Esophagus muscularis mucosa (tissue), 4 donors: ENCODE measurements around the gene ZNF362. TPM values are rescaled to one million over a fixed set of nuclear protein-coding genes. Genes with fewer than 3 reads are reported as not detected.
A peak's percentile ranks its signal among the peaks of the same experiment; 100 is the strongest.

Source experiments
- DNase-seq: peaks from one replicate; pipeline ENCODE4 v3.0.0-alpha.2; 2017; ENCODE audit errors: extremely low spot score
- H3K27ac ChIP-seq, 4 donors: fragments of 200-600 bp; sonication (generic); replicated peaks in 1 of 4; 1 replicate in 3 of 4; 2 replicates in 1 of 4; pipeline ENCODE4 v1.5.1; 2016 to 2019; ENCODE audit warnings: mild to moderate bottlenecking in 1 of 4
- H3K27me3 ChIP-seq, 4 donors: fragments of 200-600 bp; sonication (generic); one replicate each; pipeline versions ENCODE4 v1.5.1 to v1.6.0; 2016 to 2019
- H3K36me3 ChIP-seq, 4 donors: fragments of 200-600 bp; sonication (generic); one replicate each; pipeline ENCODE4 v1.5.1; 2016 to 2019
- H3K4me1 ChIP-seq, 4 donors: fragments of 200-600 bp; sonication (generic); one replicate each; pipeline ENCODE4 v1.5.1; 2016 to 2019
- H3K4me3 ChIP-seq, 4 donors: fragments of 200-600 bp; sonication (generic); 1 replicate in 2 of 4; 2 replicates in 2 of 4; pipeline ENCODE4 v1.5.1; 2016 to 2019; ENCODE audit warnings: mild to moderate bottlenecking in 4 of 4, moderate library complexity in 1 of 4
- H3K9me3 ChIP-seq, 4 donors: fragments of 200-600 bp; sonication (generic); 1 replicate in 3 of 4; 2 replicates in 1 of 4; pipeline ENCODE4 v1.5.1; 2016 to 2019
- CTCF ChIP-seq, 3 experiments: fragments of 200-600 bp in 2 of 3; fragments of 450-650 bp in 1 of 3; sonication (generic) in 2 of 3; IDR thresholded peaks; one replicate each; pipeline ENCODE4 v1.5.1; 2017 to 2019; ENCODE audit warnings: antibody characterized with exemption in 3 of 3, mild to moderate bottlenecking in 2 of 3, moderate library complexity in 1 of 3
- EP300 ChIP-seq: sonication (generic); formaldehyde crosslinking; IDR thresholded peaks from one replicate; pipeline ENCODE4 v1.6.1; 2017; ENCODE audit warnings: antibody characterized with exemption
- POLR2A ChIP-seq: fragments of 450-650 bp; IDR thresholded peaks from one replicate; pipeline ENCODE4 v1.6.1; 2017; ENCODE audit warnings: antibody characterized with exemption, moderate library complexity, mild to moderate bottlenecking, low read depth
- POLR2AphosphoS5 ChIP-seq, 2 donors: sonication (generic); formaldehyde crosslinking; IDR thresholded peaks; one replicate each; pipeline ENCODE4 v1.6.1; 2017; ENCODE audit warnings: antibody characterized with exemption in 2 of 2
- WGBS: methylation state at CpG from one replicate; pipeline ENCODE4 v1.1.5; 2018; 5-methylcytosine and 5-hydroxymethylcytosine counted together
- intact Hi-C: fragments of 100-400 bp; cut with DNase I; formaldehyde crosslinking; loops from one replicate; pipeline ENCODE4 v1.15.1; 2023
- total RNA-seq, 4 donors: library from RNA; depleted of rRNA; stranded (reverse); fragments of >200 nt; gene quantifications; one replicate each; pipeline versions ENCODE4 v1.1.0 to v1.2.1, GENCODE V29; 2016

The ZNF362 gene
- total RNA-seq, 4 donors from 2014 or later: 17.2 to 35.3 (median 25.1) TPM

DNA sequence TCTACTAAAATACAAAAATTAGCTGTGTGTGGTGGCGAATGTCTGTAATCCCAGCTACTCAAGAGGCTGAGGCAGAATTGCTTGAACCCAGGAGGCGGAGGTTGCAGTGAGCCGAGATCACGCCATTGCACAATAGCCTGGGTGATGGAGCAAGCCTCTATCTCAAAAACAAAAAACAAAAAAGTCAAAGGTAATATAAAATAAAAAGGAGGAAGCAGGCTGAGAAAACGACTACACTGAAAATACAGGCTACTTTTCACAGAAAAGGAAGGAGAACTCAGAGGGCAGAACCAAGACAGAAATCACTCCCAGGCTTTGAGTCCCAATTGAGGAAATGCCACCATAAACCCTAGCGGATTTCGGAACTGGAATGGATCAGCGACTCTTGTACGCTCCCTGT lies 70.5 kb downstream of the ZNF362 start:
- Histone ChIP-seq H3K27ac (peak overlapping the region in 3 of 4 donors; percentile 29 to 100 (median 49)), H3K4me1 (peaks cover 43 to 52% (median 44%) of the 10 kb centered on the region in 4 donors), H3K9me3 (no peaks in the 10 kb centered on the region), H3K4me3 (no peak overlapping the region), H3K27me3 (no peaks in the 10 kb centered on the region), H3K36me3 (peaks cover 85 to 100% (median 98%) of the 10 kb centered on the region in 4 donors)
- no peak for DNase-seq
- TF ChIP-seq POLR2A (no peak), EP300 (no peak), POLR2AphosphoS5 (IDR thresholded peaks at IDR 0.05) (no peak)
- intact Hi-C loops: no loop called here
- WGBS: 75% methylated on average over 9 of the region's 9 CpGs

GRCh38 chr1:33327587-33328325 lies 71.5 kb downstream of the ZNF362 start:
- no peak for DNase-seq
- TF ChIP-seq POLR2AphosphoS5 (IDR thresholded peaks at IDR 0.05): peak; percentile 27 to 57
- TF ChIP-seq POLR2A: no peak
- no peak for TF ChIP-seq CTCF (IDR thresholded peaks at IDR 0.05)
- Histone ChIP-seq H3K27me3 (no peaks in the 10 kb centered on the region), H3K9me3 (no peaks in the 10 kb centered on the region), H3K4me3 (no peak overlapping the region), H3K36me3 (peaks cover 93 to 100% (median 99%) of the 10 kb centered on the region in 4 donors), H3K4me1 (peaks cover 52 to 62% (median 54%) of the 10 kb centered on the region in 4 donors), H3K27ac (peak overlapping the region; percentile 29 to 100 (median 50))
- WGBS: 58% methylated on average over 7 of the region's 9 CpGs
- intact Hi-C loops: no loop called here

DNA sequence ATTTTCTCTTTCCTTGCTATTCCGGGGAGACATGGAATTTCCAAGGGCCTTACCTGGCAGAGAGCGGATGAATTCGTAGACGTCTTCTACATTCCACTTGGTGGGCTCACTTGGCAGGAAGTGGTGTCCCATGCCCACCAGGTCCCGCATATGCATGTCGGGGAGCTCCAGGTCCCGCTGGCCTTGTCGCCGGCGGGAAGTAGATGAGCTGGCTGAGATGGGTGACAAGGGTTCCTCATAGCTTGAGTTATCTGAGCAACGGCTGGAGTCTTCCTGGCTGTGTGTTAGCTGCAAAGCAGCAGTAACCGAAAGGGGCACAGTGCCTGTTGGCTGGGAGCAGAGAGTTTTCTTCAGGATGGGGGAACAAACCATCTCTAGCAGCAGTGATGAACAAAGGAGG lies 72.5 kb downstream of the ZNF362 start:
- DNase-seq: no peak
- Histone ChIP-seq H3K36me3 (peaks cover 88 to 100% (median 95%) of the 10 kb centered on the region in 4 donors), H3K27ac (peak overlapping the region; percentile 29 to 100 (median 50))

GRCh38 chr1:33329600-33330305 lies 73.5 kb downstream of the ZNF362 start:
- WGBS: 85% methylated on average over 17 of the region's 19 CpGs
- H3K27me3 ChIP-seq: no peaks in the 10 kb centered on the region
- H3K9me3 ChIP-seq: no peaks in the 10 kb centered on the region
- H3K27ac ChIP-seq: peak overlapping the region in 3 of 4 donors; percentile 99 to 100 (median 100)
- H3K4me1 ChIP-seq: peaks cover 68 to 75% (median 72%) of the 10 kb centered on the region in 4 donors
- DNase-seq: no peak
- TF ChIP-seq CTCF (IDR thresholded peaks at IDR 0.05) (no peak), EP300 (no peak), POLR2A (no peak), POLR2AphosphoS5 (IDR thresholded peaks at IDR 0.05) (no peak)
- no peak overlapping the region for H3K4me3 ChIP-seq
- peaks cover 79 to 100% (median 88%) of the 10 kb centered on the region in 4 donors for H3K36me3 ChIP-seq
- intact Hi-C loops: no loop called here

More for the DNA sequence above, 72.5 kb downstream of the ZNF362 start:
- Histone ChIP-seq H3K4me3 (no peak overlapping the region), H3K4me1 (peaks cover 63 to 73% (median 64%) of the 10 kb centered on the region in 4 donors), H3K27me3 (no peaks in the 10 kb centered on the region), H3K9me3 (no peaks in the 10 kb centered on the region)
- TF ChIP-seq POLR2A: no peak
- intact Hi-C loops: no loop called here
- WGBS: 94% methylated on average over 10 of the region's 12 CpGs

DNA sequence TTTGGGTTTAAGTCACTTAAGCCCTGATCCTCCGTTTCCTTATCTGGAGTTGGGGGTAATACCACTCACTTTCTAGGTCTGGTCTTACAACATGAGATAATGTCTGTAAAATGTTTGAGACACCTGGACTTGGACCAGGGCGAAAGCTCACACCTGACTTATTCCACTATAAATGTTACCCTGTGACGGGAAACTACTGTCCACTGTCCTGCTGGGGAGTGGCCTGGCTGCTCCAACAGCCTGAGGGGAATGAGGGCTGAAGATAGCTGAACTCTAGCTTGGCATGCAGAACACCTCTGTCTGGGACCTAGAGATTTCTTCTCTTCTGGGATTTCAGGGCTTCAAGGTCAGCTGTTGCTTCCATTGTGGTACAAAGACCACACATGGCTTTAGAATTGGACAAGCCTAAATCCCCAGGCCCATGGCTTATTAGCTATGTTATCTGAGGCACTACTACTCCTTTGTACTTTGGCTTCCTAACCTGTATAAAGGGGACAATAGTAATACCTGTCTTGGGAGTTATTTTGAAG lies 74.1 kb downstream of the ZNF362 start:
- no peak for DNase-seq
- Histone ChIP-seq H3K36me3 (peaks cover 72 to 99% (median 81%) of the 10 kb centered on the region in 4 donors), H3K4me1 (peaks cover 69 to 78% (median 74%) of the 10 kb centered on the region in 4 donors), H3K9me3 (no peaks in the 10 kb centered on the region), H3K4me3 (no peak overlapping the region), H3K27ac (peak overlapping the region in 3 of 4 donors; percentile 99 to 100 (median 100)), H3K27me3 (no peaks in the 10 kb centered on the region)
- WGBS: 88% methylated on average over 2 of the region's 3 CpGs
- intact Hi-C loops: no loop called here
- TF ChIP-seq EP300: no peak
- TF ChIP-seq POLR2AphosphoS5 (IDR thresholded peaks at IDR 0.05): no peak
- TF ChIP-seq POLR2A: no peak
- no peak for TF ChIP-seq CTCF (IDR thresholded peaks at IDR 0.05)
